Measurements from ENCODE around the gene HINT1.
"Not testable (repeated sequence)": the region's sequence is repeated elsewhere in the genome, so short reads cannot be mapped to it uniquely, and the experiment has no call there.

Gene HINT1

GRCh38 chr5:131195696-131196095 is 30.6 kb upstream of the HINT1 start:
- no peak for DNase-seq (ENCODE audit: low spot score)
- in situ Hi-C loops (cut with MboI; ENCODE audit: low pct_unique_long_range_greater_than_20kb, low sequenced_read_pairs, unreplicated experiment) = no loop called here
- no peak for TF ChIP-seq CTCF (IDR thresholded peaks at IDR 0.05; ENCODE audit: extremely low read depth, insufficient read depth, missing control alignments)

- TF ChIP-seq CTCF (IDR thresholded peaks at IDR 0.05; ENCODE audit: extremely low read depth, insufficient read depth, missing control alignments) = no peak
- DNase-seq (ENCODE audit: low spot score) = no peak
- in situ Hi-C loops (cut with MboI; ENCODE audit: low pct_unique_long_range_greater_than_20kb, low sequenced_read_pairs, unreplicated experiment) = no loop called here
Observed at GRCh38 chr5:131194725-131195124, 29.7 kb upstream of the HINT1 start.

GRCh38 chr5:131193897-131194296 is 28.8 kb upstream of the HINT1 start:
- in situ Hi-C loops (cut with MboI; ENCODE audit: low pct_unique_long_range_greater_than_20kb, low sequenced_read_pairs, unreplicated experiment); DNase-seq (ENCODE audit: low spot score): not testable (repeated sequence)

- TF ChIP-seq CTCF (IDR thresholded peaks at IDR 0.05; ENCODE audit: extremely low read depth, insufficient read depth, missing control alignments) = no peak
- in situ Hi-C loops (cut with MboI; ENCODE audit: low pct_unique_long_range_greater_than_20kb, low sequenced_read_pairs, unreplicated experiment) = no loop called here
- DNase-seq (ENCODE audit: low spot score) = no peak
Observed at GRCh38 chr5:131193106-131193505, 28.1 kb upstream of the HINT1 start.

GRCh38 chr5:131186561-131187256 is 21.7 kb upstream of the HINT1 start:
- TF ChIP-seq CTCF (IDR thresholded peaks at IDR 0.05; ENCODE audit: extremely low read depth, insufficient read depth, missing control alignments) = no peak
- no peak for DNase-seq (ENCODE audit: low spot score)
- in situ Hi-C loops (cut with MboI; ENCODE audit: low pct_unique_long_range_greater_than_20kb, low sequenced_read_pairs, unreplicated experiment) = no loop called here

GRCh38 chr5:131185523-131186104 is 20.6 kb upstream of the HINT1 start:
- DNase-seq (ENCODE audit: low spot score) = no peak
- TF ChIP-seq CTCF (IDR thresholded peaks at IDR 0.05; ENCODE audit: extremely low read depth, insufficient read depth, missing control alignments) = no peak
- in situ Hi-C loops (cut with MboI; ENCODE audit: low pct_unique_long_range_greater_than_20kb, low sequenced_read_pairs, unreplicated experiment) = no loop called here

GRCh38 chr5:131182839-131183238 is 17.8 kb upstream of the HINT1 start:
- no peak for DNase-seq (ENCODE audit: low spot score)
- TF ChIP-seq CTCF (IDR thresholded peaks at IDR 0.05; ENCODE audit: extremely low read depth, insufficient read depth, missing control alignments) = no peak
- in situ Hi-C loops (cut with MboI; ENCODE audit: low pct_unique_long_range_greater_than_20kb, low sequenced_read_pairs, unreplicated experiment) = no loop called here

Data from GM13977 (cell line).